Ascending aorta (tissue), 2 donors: ENCODE results near the gene SLC9C1. TPM values are rescaled to one million over a fixed set of nuclear protein-coding genes. Genes with fewer than 3 reads are reported as not detected.

Source experiments
- DNase-seq, 2 donors: peaks; one replicate each; pipeline ENCODE4 v3.0.0-alpha.2; 2019; ENCODE audit warnings: low spot score in 2 of 2
- H3K27ac ChIP-seq, 2 donors: fragments of 200-600 bp; sonication (generic); one replicate each; pipeline ENCODE4 v1.5.1; 2016 to 2017; ENCODE audit warnings: mild to moderate bottlenecking in 1 of 2
- H3K27me3 ChIP-seq: fragments of 200-600 bp; sonication (generic); one replicate; pipeline ENCODE4 v1.5.1; 2017
- H3K36me3 ChIP-seq, 2 donors: fragments of 200-600 bp; sonication (generic); one replicate each; pipeline ENCODE4 v1.5.1; 2016
- H3K4me1 ChIP-seq, 2 donors: fragments of 200-600 bp; sonication (generic); one replicate each; pipeline ENCODE4 v1.5.1; 2016 to 2017; ENCODE audit warnings: mild to moderate bottlenecking in 1 of 2
- H3K4me3 ChIP-seq, 2 donors: fragments of 200-600 bp; sonication (generic); one replicate each; pipeline ENCODE4 v1.5.1; 2016 to 2017; ENCODE audit warnings: mild to moderate bottlenecking in 1 of 2
- H3K9me3 ChIP-seq, 2 donors: fragments of 200-600 bp; sonication (generic); one replicate each; pipeline ENCODE4 v1.5.1; 2016
- CTCF ChIP-seq, 3 experiments: fragments of 200-600 bp in 2 of 3; fragments of 450-650 bp in 1 of 3; sonication (generic) in 2 of 3; IDR thresholded peaks; one replicate each; pipeline ENCODE4 v1.5.1; 2016 to 2019; ENCODE audit warnings: antibody characterized with exemption in 3 of 3, mild to moderate bottlenecking in 1 of 3, moderate library complexity in 1 of 3
- intact Hi-C: fragments of 100-400 bp; cut with DNase I; formaldehyde crosslinking; loops from one replicate; pipeline ENCODE4 v1.15.1; 2023
- total RNA-seq: library from RNA; depleted of rRNA; stranded (reverse); fragments of >200 nt; gene quantifications from one replicate; pipeline ENCODE4 v1.1.0, GENCODE V29; 2016

The SLC9C1 gene
- total RNA-seq, 1 donor from 2014 or later: 0.32 TPM

- intact Hi-C loops: no loop called here
- Histone ChIP-seq H3K27ac (no peak overlapping the region), H3K4me1 (no peaks in the 10 kb centered on the region), H3K4me3 (no peak overlapping the region), H3K27me3 (no peaks in the 10 kb centered on the region), H3K9me3 (peaks cover 0 to 15% of the 10 kb centered on the region in 2 donors), H3K36me3 (no peaks in the 10 kb centered on the region)
- no peak for DNase-seq
- no peak for TF ChIP-seq CTCF (IDR thresholded peaks at IDR 0.05)
Observed at GRCh38 chr3:112253301-112253971, 40.6 kb downstream of the SLC9C1 start.

GRCh38 chr3:112247900-112248299 is 46.1 kb downstream of the SLC9C1 start:
- Histone ChIP-seq H3K4me3 (no peak overlapping the region), H3K4me1 (no peaks in the 10 kb centered on the region), H3K9me3 (no peaks in the 10 kb centered on the region), H3K27me3 (no peaks in the 10 kb centered on the region), H3K36me3 (no peaks in the 10 kb centered on the region), H3K27ac (no peak overlapping the region)
- DNase-seq: no peak
- TF ChIP-seq CTCF (IDR thresholded peaks at IDR 0.05): no peak
- intact Hi-C loops: no loop called here

- Histone ChIP-seq H3K27ac (no peak overlapping the region), H3K27me3 (no peaks in the 10 kb centered on the region), H3K36me3 (no peaks in the 10 kb centered on the region), H3K4me3 (no peak overlapping the region), H3K4me1 (no peaks in the 10 kb centered on the region), H3K9me3 (no peaks in the 10 kb centered on the region)
- TF ChIP-seq CTCF (IDR thresholded peaks at IDR 0.05): no peak
- intact Hi-C loops: no loop called here
- DNase-seq: no peak
Observed at GRCh38 chr3:112247350-112247749, 46.7 kb downstream of the SLC9C1 start.

GRCh38 chr3:112233083-112233482 is 60.9 kb downstream of the SLC9C1 start:
- no peaks in the 10 kb centered on the region for H3K27me3 ChIP-seq
- TF ChIP-seq CTCF (IDR thresholded peaks at IDR 0.05): no peak
- no peaks in the 10 kb centered on the region for H3K36me3 ChIP-seq
- H3K4me1 ChIP-seq: no peaks in the 10 kb centered on the region
- no peak overlapping the region for H3K27ac ChIP-seq
- H3K9me3 ChIP-seq: no peaks in the 10 kb centered on the region
- no peak overlapping the region for H3K4me3 ChIP-seq
- intact Hi-C loops: no loop called here
- no peak for DNase-seq

- intact Hi-C loops: no loop called here
- no peaks in the 10 kb centered on the region for H3K27me3 ChIP-seq
- no peaks in the 10 kb centered on the region for H3K4me1 ChIP-seq
- H3K9me3 ChIP-seq: no peaks in the 10 kb centered on the region
- no peak for DNase-seq
- TF ChIP-seq CTCF (IDR thresholded peaks at IDR 0.05): no peak
- H3K36me3 ChIP-seq: no peaks in the 10 kb centered on the region
- no peak overlapping the region for H3K27ac ChIP-seq
- no peak overlapping the region for H3K4me3 ChIP-seq
Observed at GRCh38 chr3:112231727-112232126, 62.3 kb downstream of the SLC9C1 start.

- TF ChIP-seq CTCF (IDR thresholded peaks at IDR 0.05): no peak
Observed at GRCh38 chr3:112230033-112230432, 64.0 kb downstream of the SLC9C1 start.

More at GRCh38 chr3:112230033-112230432, 64.0 kb downstream of the SLC9C1 start:
- Histone ChIP-seq H3K4me1 (no peaks in the 10 kb centered on the region), H3K27ac (no peak overlapping the region), H3K36me3 (no peaks in the 10 kb centered on the region), H3K27me3 (no peaks in the 10 kb centered on the region), H3K4me3 (no peak overlapping the region), H3K9me3 (peaks cover 4 to 15% of the 10 kb centered on the region in 2 donors)
- no peak for DNase-seq
- intact Hi-C loops: no loop called here
